DOHH2 (cell line): ENCODE results near the gene NRSN2.

ENCODE experiments used
- CTCF ChIP-seq: fragments of 200-600 bp; sonication (generic); IDR thresholded peaks from one replicate; pipeline ENCODE4 v1.5.1; 2014; ENCODE audit warnings: antibody characterized with exemption, mild to moderate bottlenecking, low read depth, low read length; ENCODE audit not compliant: poor library complexity, severe bottlenecking
- EZH2phosphoT487 ChIP-seq: fragments of 200-600 bp; sonication (generic); IDR thresholded peaks from 2 replicates; pipeline ENCODE4 v1.6.1; 2017; ENCODE audit warnings: borderline replicate concordance, mild to moderate bottlenecking, antibody characterized with exemption, low read length, moderate library complexity, mixed read lengths

- TF ChIP-seq CTCF, result no peak
- no peak for TF ChIP-seq EZH2phosphoT487
Measured at GRCh38 chr20:391041-391711, 44.3 kb downstream of the NRSN2 start.
